Vagina (tissue), 2 donors: ENCODE data around the gene MS4A15. TPM values are rescaled to one million over a fixed set of nuclear protein-coding genes. Genes with fewer than 3 reads are reported as not detected.

ENCODE experiments used
- DNase-seq, 2 donors: peaks; one replicate each; pipeline ENCODE4 v3.0.0-alpha.2; 2017; ENCODE audit errors: extremely low spot score in 2 of 2
- H3K27ac ChIP-seq: fragments of 200-600 bp; sonication (generic); one replicate; pipeline ENCODE4 v1.5.1; 2019
- H3K27me3 ChIP-seq: fragments of 200-600 bp; sonication (generic); one replicate; pipeline ENCODE4 v1.5.1; 2019
- H3K36me3 ChIP-seq, 2 donors: fragments of 200-600 bp; sonication (generic); one replicate each; pipeline ENCODE4 v1.5.1; 2017 to 2019
- H3K4me1 ChIP-seq: fragments of 200-600 bp; sonication (generic); one replicate; pipeline ENCODE4 v1.5.1; 2019
- H3K4me3 ChIP-seq, 2 donors: fragments of 200-600 bp; sonication (generic); 1 replicate in 1 of 2; 2 replicates in 1 of 2; pipeline ENCODE4 v1.5.1; 2016 to 2019
- H3K9me3 ChIP-seq: fragments of 200-600 bp; sonication (generic); one replicate; pipeline ENCODE4 v1.5.1; 2019
- POLR2A ChIP-seq, 2 donors: fragments of 450-650 bp; IDR thresholded peaks; one replicate each; pipeline ENCODE4 v1.6.1; 2017; ENCODE audit warnings: antibody characterized with exemption in 2 of 2, mild to moderate bottlenecking in 2 of 2, moderate library complexity in 2 of 2
- POLR2AphosphoS5 ChIP-seq, 2 donors: sonication (generic); formaldehyde crosslinking; IDR thresholded peaks; one replicate each; pipeline ENCODE4 v1.9.0; 2017; ENCODE audit warnings: antibody characterized with exemption in 2 of 2, mild to moderate bottlenecking in 2 of 2, low read depth in 1 of 2; ENCODE audit not compliant: insufficient read depth in 1 of 2
- intact Hi-C: fragments of 100-400 bp; cut with DNase I; formaldehyde crosslinking; loops from one replicate; pipeline ENCODE4 v1.15.1; 2023
- total RNA-seq: library from RNA; depleted of rRNA; stranded (reverse); fragments of >200 nt; gene quantifications from one replicate; pipeline ENCODE4 v1.2.3, GENCODE V29; 2016
- TF ChIP-seq, protein P1 (sequence below), 3 experiments: fragments of 450-650 bp in 2 of 3; fragments of 200-600 bp in 1 of 3; sonication (generic) in 1 of 3; IDR thresholded peaks; one replicate each; pipeline ENCODE4 v1.5.1; 2017 to 2019; ENCODE audit warnings: antibody characterized with exemption in 3 of 3, mild to moderate bottlenecking in 2 of 3, moderate library complexity in 2 of 3

Gene MS4A15
- total RNA-seq, 1 donor from 2014 or later: not detected

GRCh38 chr11:60741421-60741820 lies 15.2 kb upstream of the MS4A15 start:
- TF ChIP-seq POLR2A (IDR thresholded peaks at IDR 0.05): no peak
- TF ChIP-seq POLR2AphosphoS5 (IDR thresholded peaks at IDR 0.05; ENCODE audit: insufficient read depth in 1 of 2, low read depth in 1 of 2): no peak
- TF ChIP-seq, protein P1, sequence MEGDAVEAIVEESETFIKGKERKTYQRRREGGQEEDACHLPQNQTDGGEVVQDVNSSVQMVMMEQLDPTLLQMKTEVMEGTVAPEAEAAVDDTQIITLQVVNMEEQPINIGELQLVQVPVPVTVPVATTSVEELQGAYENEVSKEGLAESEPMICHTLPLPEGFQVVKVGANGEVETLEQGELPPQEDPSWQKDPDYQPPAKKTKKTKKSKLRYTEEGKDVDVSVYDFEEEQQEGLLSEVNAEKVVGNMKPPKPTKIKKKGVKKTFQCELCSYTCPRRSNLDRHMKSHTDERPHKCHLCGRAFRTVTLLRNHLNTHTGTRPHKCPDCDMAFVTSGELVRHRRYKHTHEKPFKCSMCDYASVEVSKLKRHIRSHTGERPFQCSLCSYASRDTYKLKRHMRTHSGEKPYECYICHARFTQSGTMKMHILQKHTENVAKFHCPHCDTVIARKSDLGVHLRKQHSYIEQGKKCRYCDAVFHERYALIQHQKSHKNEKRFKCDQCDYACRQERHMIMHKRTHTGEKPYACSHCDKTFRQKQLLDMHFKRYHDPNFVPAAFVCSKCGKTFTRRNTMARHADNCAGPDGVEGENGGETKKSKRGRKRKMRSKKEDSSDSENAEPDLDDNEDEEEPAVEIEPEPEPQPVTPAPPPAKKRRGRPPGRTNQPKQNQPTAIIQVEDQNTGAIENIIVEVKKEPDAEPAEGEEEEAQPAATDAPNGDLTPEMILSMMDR (IDR thresholded peaks at IDR 0.05): no peak
- Histone ChIP-seq H3K36me3 (no peaks in the 10 kb centered on the region), H3K4me3 (no peak overlapping the region), H3K27ac (no peak overlapping the region), H3K4me1 (no peaks in the 10 kb centered on the region), H3K9me3 (no peaks in the 10 kb centered on the region), H3K27me3 (no peaks in the 10 kb centered on the region)
- no peak for DNase-seq
- intact Hi-C loops: no loop called here

GRCh38 chr11:60743058-60743457 lies 13.6 kb upstream of the MS4A15 start:
- no peak overlapping the region for H3K4me3 ChIP-seq
- DNase-seq: no peak
- no peaks in the 10 kb centered on the region for H3K4me1 ChIP-seq
- TF ChIP-seq POLR2AphosphoS5 (IDR thresholded peaks at IDR 0.05; ENCODE audit: insufficient read depth in 1 of 2, low read depth in 1 of 2): no peak
- TF ChIP-seq POLR2A (IDR thresholded peaks at IDR 0.05): no peak
- TF ChIP-seq, protein P1 (IDR thresholded peaks at IDR 0.05): no peak
- H3K27me3 ChIP-seq: no peaks in the 10 kb centered on the region
- H3K9me3 ChIP-seq: no peaks in the 10 kb centered on the region
- no peak overlapping the region for H3K27ac ChIP-seq
- H3K36me3 ChIP-seq: no peaks in the 10 kb centered on the region
- intact Hi-C loops: no loop called here

DNA sequence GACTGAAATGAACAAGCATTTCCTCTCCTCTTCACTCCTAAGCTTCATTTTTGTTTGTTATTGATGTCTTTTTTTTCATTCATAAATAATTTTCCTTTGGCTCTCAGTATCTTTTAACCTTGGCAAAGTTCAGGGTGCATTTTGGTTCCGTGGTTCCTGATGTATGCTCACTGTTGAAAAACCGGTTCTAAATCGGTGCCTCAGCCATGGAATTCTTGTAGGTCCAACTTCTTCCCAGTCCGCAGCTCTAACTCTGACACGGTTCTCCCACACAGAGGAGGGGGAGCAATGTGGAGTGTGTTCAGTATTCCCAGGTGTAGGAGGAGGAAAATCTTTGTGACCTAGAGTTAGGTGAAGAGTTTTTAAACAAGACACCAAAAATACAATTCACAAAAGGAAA lies 12.6 kb upstream of the MS4A15 start:
- TF ChIP-seq, protein P1 (IDR thresholded peaks at IDR 0.05): no peak
- no peak for TF ChIP-seq POLR2A (IDR thresholded peaks at IDR 0.05)
- no peak for TF ChIP-seq POLR2AphosphoS5 (IDR thresholded peaks at IDR 0.05; ENCODE audit: insufficient read depth in 1 of 2, low read depth in 1 of 2)
- Histone ChIP-seq H3K9me3 (no peaks in the 10 kb centered on the region), H3K27ac (no peak overlapping the region), H3K4me3 (no peak overlapping the region), H3K27me3 (no peaks in the 10 kb centered on the region), H3K4me1 (no peaks in the 10 kb centered on the region), H3K36me3 (no peaks in the 10 kb centered on the region)
- no peak for DNase-seq
- intact Hi-C loops: no loop called here

DNA sequence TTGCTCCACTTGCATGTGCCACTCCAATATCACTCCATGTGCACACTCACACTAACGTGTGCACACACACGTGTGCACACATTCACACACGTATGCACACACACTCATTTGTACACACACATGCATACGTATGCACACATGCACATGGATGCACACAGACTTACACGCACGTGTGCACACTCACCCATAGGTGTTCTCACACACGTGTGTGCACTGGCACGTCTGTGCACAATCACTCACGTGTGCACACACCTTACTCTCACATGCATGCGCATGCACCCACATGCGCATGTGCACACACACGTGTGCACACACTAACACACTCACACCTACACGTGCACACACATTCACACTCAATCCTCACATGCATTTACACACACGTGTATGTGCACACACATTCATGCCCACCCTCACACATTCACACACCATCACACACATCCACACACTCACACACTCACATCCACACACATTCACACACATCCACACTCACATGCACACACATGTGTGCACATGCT lies 9.3 kb upstream of the MS4A15 start:
- Histone ChIP-seq H3K36me3 (no peaks in the 10 kb centered on the region), H3K4me3 (no peak overlapping the region), H3K9me3 (no peaks in the 10 kb centered on the region), H3K4me1 (no peaks in the 10 kb centered on the region), H3K27ac (no peak overlapping the region), H3K27me3 (no peaks in the 10 kb centered on the region)
- DNase-seq: no peak
- no peak for TF ChIP-seq POLR2A (IDR thresholded peaks at IDR 0.05)
- TF ChIP-seq, protein P1 (IDR thresholded peaks at IDR 0.05): no peak
- no peak for TF ChIP-seq POLR2AphosphoS5 (IDR thresholded peaks at IDR 0.05; ENCODE audit: insufficient read depth in 1 of 2, low read depth in 1 of 2)
- intact Hi-C loops: no loop called here

GRCh38 chr11:60748225-60748624 lies 8.4 kb upstream of the MS4A15 start:
- Histone ChIP-seq H3K27ac (no peak overlapping the region), H3K9me3 (no peaks in the 10 kb centered on the region), H3K27me3 (no peaks in the 10 kb centered on the region), H3K36me3 (no peaks in the 10 kb centered on the region), H3K4me1 (no peaks in the 10 kb centered on the region), H3K4me3 (no peak overlapping the region)
- no peak for DNase-seq
- intact Hi-C loops: no loop called here
- TF ChIP-seq, protein P1 (IDR thresholded peaks at IDR 0.05): no peak
- TF ChIP-seq POLR2AphosphoS5 (IDR thresholded peaks at IDR 0.05; ENCODE audit: insufficient read depth in 1 of 2, low read depth in 1 of 2) (no peak), POLR2A (IDR thresholded peaks at IDR 0.05) (no peak)
